T-helper 1 cell (primary cell): Measurements from ENCODE around the gene EBF3.

Experiments
- DNase-seq, 5 donors: peaks; one replicate each; pipeline ENCODE4 v3.0.0-alpha.2; 2012 to 2020

The EBF3 gene

GRCh38 chr10:129790715-129791446, 173.2 kb downstream of the EBF3 start:
- no peak for DNase-seq

- DNase-seq = no peak
Measured at GRCh38 chr10:129788215-129788614, 175.9 kb downstream of the EBF3 start.

GRCh38 chr10:129787557-129787956, 176.5 kb downstream of the EBF3 start:
- DNase-seq = no peak

GRCh38 chr10:129786216-129786615, 177.9 kb downstream of the EBF3 start:
- DNase-seq = no peak

- DNase-seq = no peak
Measured at GRCh38 chr10:129785536-129785981, 178.5 kb downstream of the EBF3 start.
